ENCODE data around the gene HEXIM1.

Gene HEXIM1

GRCh38 chr17:45129940-45130680 lies 18.2 kb upstream of the HEXIM1 start:
- DNase-seq (no peak), ATAC-seq (no peak)

DNA sequence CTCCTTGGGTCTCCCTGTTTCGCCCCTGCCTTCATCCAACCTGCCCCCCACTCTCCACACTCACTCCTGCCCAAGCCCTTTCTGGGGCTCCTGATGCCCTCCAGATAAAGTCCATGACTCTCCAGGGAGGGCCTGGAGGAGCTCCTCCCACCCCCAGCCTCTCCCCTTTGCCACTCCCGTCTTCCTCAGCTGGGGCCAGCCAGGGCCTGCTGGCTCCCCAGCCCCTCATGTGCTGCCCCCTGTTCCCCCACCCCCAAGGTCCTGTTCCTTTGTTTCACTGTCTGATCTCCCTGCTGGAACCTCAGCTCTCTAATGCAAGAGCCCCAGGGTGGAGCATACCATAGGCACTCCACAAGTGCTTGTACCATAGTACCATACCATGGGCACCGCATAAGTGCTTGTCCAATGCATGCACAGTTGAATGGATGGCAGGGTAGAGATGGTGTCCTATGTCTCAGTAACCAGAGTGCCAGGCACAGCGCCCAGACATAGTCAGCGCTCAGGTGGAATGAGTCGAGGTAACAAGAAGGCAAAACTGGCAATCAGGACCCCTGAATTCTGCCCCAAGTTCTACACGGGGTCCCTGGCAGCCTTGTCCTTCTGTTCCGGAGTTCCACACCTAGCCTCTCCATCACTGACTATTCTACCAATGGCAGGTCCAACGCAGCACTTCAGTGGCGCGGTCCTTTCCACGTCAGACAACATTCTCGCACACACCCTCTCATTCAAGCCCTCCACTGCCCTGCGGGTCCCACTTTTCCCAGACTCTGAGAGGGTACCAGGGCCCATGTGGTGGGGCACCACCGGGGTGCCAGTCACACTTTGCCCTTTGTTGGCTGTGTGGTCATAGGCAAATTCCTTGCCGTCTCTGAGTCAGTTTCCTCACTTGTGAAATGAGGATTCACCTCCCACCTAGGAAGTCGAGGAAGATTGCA lies 17.3 kb upstream of the HEXIM1 start:
- ATAC-seq (no peak), DNase-seq (no peak)

- ATAC-seq (no peak), DNase-seq (peak; percentile 71)
Observed at GRCh38 chr17:45131616-45132319, 16.5 kb upstream of the HEXIM1 start.

- ATAC-seq (no peak), DNase-seq (no peak)
Observed at GRCh38 chr17:45132320-45132571, 16.0 kb upstream of the HEXIM1 start, which contains the start of gene PLCD3. Gene PLCD3, minus strand, starts transcription at chr17:45132515. Its CDS starts 105 bp downstream, at chr17:45132410.

DNA sequence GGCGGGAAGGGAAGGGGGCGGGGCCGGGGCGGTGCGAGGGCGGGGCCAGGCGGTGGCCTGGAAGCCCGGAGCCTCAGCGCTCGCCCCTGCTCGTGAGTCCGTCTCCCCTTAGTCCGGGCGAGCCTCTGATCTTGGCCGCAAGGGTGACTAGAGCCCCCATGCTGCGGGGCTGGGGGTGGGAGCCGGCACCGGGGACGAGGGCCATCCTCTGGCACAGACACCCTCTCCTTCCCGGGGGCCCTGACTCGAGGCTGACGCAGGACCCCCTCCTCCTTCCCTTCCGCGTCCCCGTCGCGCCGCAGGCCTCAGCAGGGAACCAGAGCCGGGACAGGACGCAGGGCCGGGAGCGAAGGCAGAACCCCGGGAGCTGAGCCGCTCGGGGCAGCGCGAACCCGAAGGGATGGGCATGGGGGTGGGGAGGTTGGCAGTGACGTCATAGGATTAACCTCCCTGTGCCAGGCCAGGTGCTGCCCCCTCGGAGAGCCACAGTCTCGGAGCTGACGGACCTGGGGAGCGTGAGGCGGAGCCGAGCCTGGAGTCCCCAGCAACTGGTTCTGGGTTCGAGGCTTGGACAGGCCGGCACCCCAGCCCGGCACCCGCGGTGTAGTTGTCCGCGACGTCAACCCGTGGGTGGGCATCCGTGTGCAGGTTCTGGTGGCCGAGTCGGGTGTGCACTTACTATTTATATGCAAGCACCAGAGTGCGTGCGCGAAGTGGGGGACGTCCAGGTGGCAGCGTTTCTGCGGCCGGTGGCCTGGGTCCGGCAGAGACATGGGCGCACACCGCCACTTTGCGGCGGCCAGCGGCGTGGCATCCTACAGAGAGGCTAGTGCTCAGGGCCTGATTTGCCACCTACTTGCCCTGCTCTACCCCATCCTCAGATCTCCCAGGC lies 15.5 kb upstream of the HEXIM1 start:
- ATAC-seq = peak; percentile 33
- peak; percentile 80 for DNase-seq

DNA sequence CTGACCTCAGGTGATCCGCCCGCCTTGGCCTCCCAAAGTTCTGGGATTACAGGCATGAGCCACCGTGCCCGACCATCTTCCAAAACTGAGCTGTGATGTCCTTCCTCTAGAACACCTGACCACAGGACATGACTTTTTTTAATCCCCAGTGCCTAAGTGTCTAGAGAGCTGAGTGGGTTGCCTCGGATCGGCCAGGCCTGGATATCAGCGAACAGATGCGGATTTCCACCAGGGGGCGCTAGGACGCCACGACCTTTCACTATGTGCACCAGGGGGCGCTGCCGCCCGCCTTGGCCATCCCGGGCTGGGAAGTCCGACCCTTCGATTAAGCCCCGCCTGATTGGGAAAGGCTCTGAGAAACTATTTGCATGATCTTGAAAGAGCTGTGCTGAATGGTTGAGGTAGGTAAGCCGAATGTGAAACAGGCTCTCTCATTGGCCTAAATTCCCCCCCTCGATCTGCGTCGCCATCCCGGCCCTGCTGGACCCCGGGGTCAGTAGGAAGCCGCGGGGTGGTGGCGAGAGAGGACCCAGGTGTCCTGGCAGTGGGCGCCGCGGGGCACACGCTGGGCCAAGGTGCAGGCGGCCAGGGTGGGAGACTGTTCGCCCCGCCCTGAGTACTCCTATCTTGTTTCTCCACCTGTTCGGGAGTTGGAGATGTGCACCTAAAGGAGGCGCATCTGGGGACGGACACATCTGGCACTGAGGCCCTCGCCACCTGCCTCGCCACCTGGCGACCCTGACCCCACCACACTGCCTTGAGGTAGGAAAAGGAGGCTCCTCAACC lies 12.9 kb upstream of the HEXIM1 start, which contains the start of gene ACBD4:
TSS of gene ACBD4 (plus strand) at position 496 of the 786 bp plus-strand sequence. CDS start 458 bp downstream, outside the sequence.
- ATAC-seq (peak; percentile 91), DNase-seq (peak; percentile 97)

- no peak for DNase-seq
- ATAC-seq = no peak
Observed at GRCh38 chr17:45135978-45136791, 12.1 kb upstream of the HEXIM1 start.

- ATAC-seq (no peak), DNase-seq (no peak)
Observed at GRCh38 chr17:45136846-45137560, 11.3 kb upstream of the HEXIM1 start.

GRCh38 chr17:45137561-45138305 lies 10.5 kb upstream of the HEXIM1 start:
- no peak for ATAC-seq

DNA sequence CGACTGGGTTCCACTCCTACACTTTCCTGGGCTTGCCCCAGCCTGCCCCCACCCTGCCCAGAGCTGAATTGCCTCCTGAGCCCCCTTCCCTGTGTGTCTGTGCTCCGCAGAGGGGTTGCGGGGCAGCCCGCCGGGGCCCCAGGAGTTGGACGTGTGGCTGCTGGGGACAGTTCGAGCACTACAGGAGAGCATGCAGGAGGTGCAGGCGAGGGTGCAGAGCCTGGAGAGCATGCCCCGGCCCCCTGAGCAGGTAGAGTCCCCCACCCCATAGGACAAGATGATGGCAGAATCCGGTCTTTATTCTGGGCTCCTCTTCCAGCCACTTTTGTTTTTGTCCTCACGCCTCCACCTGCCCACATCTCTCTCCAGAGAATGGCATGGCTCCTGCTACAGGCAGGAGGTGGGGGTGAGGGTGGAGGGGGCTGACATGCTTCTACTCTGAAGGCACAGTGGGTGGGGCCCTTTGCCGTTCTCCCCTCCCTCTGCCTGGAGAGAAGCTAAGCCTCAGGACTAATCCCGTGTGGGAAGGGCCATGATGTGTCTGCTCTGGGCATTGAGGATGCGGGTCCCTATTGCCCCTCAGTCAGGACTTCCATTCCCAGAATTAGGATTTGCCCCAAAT lies 9.3 kb upstream of the HEXIM1 start:
- ATAC-seq (no peak), DNase-seq (no peak)

More at GRCh38 chr17:45137561-45138305, 10.5 kb upstream of the HEXIM1 start:
- DNase-seq = no peak

- ATAC-seq (no peak), DNase-seq (no peak)
Observed at GRCh38 chr17:45139533-45139920, 8.7 kb upstream of the HEXIM1 start.

- ATAC-seq (no peak), DNase-seq (no peak)
Observed at GRCh38 chr17:45143094-45143670, 5.1 kb upstream of the HEXIM1 start.

- DNase-seq (peak; percentile 59), ATAC-seq (no peak)
Observed at GRCh38 chr17:45143767-45144198, 4.5 kb upstream of the HEXIM1 start.

DNA sequence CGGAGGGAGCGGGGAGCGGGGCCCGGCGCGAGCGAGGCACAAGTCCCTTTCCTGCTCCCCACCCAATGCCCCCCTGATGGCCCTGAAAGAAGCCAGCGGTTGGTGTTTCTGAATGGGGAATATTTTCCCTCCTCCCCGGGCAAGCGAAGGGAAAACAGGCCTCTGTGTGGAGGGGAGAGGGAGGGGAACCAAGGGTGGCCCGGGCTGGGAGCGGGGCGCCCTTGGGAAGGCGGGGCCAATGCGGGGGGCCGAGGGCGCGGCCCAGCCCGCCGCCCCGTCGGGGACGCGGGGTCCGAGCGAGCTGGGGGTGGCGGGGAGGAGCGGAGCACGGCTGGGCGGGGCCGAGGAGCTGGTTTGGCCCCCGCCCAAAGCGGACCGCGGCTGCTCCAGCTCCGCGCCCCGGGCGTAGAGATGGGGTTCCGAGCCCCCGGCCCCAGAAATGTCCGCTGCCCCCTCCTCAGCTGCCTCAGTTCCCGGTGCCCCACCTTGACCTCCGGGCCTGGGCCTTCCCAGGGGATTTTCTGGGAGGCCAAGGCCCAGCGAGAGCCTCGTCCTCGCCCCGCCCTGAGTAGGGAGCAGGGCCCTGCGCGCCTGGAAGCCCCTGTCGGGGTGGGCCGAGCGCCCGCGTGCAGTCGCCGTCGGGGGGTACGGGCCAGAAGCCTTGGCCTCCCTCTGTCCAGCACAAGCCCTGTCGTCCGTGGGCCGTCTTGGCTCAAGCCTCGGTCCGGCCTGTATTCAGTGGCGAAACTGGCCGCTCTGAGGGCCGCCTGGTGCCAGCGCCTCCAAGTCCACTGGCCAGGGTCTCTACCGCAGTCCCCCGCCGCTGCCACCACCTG lies 3.9 kb upstream of the HEXIM1 start:
- ATAC-seq (no peak), DNase-seq (peak; percentile 48)

DNA sequence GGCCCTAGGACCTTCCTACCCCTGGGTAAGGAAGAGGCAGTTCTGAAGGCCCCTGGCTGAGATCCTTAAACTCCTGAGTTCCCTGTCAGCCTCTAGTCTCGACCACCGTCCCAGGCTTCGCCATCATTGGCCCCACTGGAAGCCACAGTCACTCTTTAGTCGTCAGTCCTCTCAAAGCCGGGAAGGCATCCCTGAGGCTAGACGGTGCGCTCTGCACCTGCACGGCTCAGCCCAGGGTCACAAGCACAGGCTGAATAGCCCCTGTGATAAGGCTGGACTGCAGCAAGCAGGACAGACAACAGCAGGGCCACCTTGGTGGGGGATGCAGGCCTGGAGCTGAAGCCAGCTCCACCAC lies 3.3 kb upstream of the HEXIM1 start:
- ATAC-seq = no peak
- DNase-seq = no peak

GRCh38 chr17:45146166-45146565 lies 2.1 kb upstream of the HEXIM1 start:
- DNase-seq (no peak), ATAC-seq (no peak)

DNA sequence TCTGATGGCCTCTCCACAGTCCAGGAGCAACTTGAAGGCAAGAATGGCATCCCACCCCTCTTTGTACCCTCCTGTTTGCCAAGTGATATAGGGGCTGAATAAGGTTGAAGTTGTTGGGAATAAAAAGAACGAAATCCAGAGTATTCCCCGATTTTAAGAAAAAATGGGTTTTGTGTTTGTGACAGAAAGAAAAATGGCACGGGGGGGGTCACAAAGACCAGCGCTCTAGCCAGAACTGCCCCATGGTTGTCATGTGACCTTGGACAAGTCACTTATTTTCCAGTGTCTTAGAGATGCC lies 1.7 kb upstream of the HEXIM1 start:
- no peak for DNase-seq
- no peak for ATAC-seq
